ENCODE measurements around the gene MIGA2. TPM values are rescaled to one million over a fixed set of nuclear protein-coding genes. Genes with fewer than 3 reads are reported as not detected.

Gene MIGA2, protein sequence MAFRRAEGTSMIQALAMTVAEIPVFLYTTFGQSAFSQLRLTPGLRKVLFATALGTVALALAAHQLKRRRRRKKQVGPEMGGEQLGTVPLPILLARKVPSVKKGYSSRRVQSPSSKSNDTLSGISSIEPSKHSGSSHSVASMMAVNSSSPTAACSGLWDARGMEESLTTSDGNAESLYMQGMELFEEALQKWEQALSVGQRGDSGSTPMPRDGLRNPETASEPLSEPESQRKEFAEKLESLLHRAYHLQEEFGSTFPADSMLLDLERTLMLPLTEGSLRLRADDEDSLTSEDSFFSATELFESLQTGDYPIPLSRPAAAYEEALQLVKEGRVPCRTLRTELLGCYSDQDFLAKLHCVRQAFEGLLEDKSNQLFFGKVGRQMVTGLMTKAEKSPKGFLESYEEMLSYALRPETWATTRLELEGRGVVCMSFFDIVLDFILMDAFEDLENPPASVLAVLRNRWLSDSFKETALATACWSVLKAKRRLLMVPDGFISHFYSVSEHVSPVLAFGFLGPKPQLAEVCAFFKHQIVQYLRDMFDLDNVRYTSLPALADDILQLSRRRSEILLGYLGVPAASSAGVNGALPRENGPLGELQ
- total RNA-seq (2012; rRNA removed) (9.7 and 12.5 TPM in 2 replicates), polyA plus RNA-seq (2012; rRNA removed) (25.3 and 25.9 TPM in 2 replicates), Bru-seq, nascent RNA (percentile 49 among the genes with signal in this experiment), BruChase-seq, experiment 1, labeled RNA remaining after a 6-hour chase (percentile 68 among the genes with signal in this experiment), BruChase-seq, experiment 2, labeled RNA remaining after a 2-hour chase (percentile 58 among the genes with signal in this experiment)
- polyA plus RNA-seq (2012; cell fraction: cytosol; rRNA removed) = 22.2 and 23.0 TPM in 2 replicates
- 87.9 and 243 TPM in 2 replicates for polyA plus RNA-seq (2012; cell fraction: nucleus; rRNA removed; ENCODE audit: low replicate concordance)
- long read RNA-seq, partial matches to known transcripts = 24 of 49 reads
- long read RNA-seq, other reads (novel, unspliced or antisense) = 24 of 49 reads

DNA sequence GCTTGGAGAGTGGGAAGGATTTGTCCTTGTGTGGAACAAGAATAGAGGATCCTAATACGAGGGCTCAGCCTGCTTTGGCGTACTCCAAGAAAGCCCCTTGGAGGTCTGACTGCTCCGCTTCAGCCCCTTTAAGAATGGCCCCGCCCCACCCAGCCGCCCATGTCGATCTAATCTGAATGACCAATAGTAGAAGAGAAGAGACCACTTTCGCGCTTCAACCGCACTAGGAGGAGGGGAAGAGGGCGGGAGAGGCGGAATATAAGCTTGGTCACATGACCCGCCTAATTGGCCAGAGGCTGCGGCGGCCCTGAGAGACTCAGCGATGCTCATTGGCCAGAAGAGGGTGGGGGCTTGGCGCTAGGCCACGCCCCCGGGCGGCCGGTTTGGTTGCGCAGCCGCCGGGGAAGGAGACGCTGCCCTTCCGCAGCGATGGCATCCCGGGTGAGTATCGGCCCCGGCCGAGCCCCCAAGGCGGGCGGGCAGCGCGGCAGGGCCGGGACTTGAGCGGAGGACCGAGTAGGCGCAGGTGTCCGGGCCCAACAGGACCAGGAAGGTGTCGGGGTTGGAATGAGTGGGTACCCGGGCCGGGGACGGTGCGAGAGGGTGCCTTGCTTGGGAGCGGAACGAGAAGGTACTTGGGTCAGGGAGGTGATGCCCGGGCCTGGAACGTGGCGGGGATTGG is at the start of gene MIGA2:
MIGA2 (plus strand) TSS at position 386 of the 682 bp plus-strand sequence. CDS start 3,969 bp downstream, outside the sequence.
- peak within 1 kb of the TSS; percentile 54 for H2AK5ac ChIP-seq (ENCODE audit: low read depth, low read length)
- ChIA-PET CTCF (interaction anchor here (0.5 kb wide), 1 partner anchor 70 kb away, joined by 3 read pairs; no protein-coding TSS in a partner anchor), POLR2A (ENCODE audit: unreplicated experiment) (no interaction called here)
- H4K20me1 ChIP-seq (ENCODE audit: insufficient read depth, low read length) = peaks cover 13% of the 10 kb centered on the region
- H3K4me1 ChIP-seq (ENCODE audit: control insufficient read depth, insufficient read depth, low read length) = peaks cover 14% of the 10 kb centered on the region
- H3K27ac ChIP-seq (ENCODE audit: insufficient read depth, low read length) = peak within 1 kb of the TSS; percentile 80
- peaks cover 6% of the 10 kb centered on the region for H3K36me3 ChIP-seq (ENCODE audit: control insufficient read depth, insufficient read depth, low read length)
- intact Hi-C loops (cut with micrococcal nuclease) = no loop called here
- H3K56ac ChIP-seq (ENCODE audit: extremely low read depth, insufficient read depth, low read length) = peak within 1 kb of the TSS; percentile 49
- peaks cover 14 to 38% of the 10 kb centered on the region in 2 experiments; a peak in 3 of 4 replicates for H3K79me1 ChIP-seq (ENCODE audit: low read depth in 1 of 2, low read length in 2 of 2)
- H3K9ac ChIP-seq (ENCODE audit: low read depth, low read length) = peak within 1 kb of the TSS; percentile 94
- no TSS peak for BruUV-seq (replicated peaks)
- H3K4me2 ChIP-seq (ENCODE audit: low read depth, low read length) = peak within 1 kb of the TSS; percentile 96
- WGBS, 2 experiments (ENCODE audit: extremely low coverage in 2 of 2, insufficient read length in 1 of 2) = 0% methylated on average over 33 of the region's 49 CpGs; no CpG with 5 or more reads in 1 of the 2 experiments
- ATAC-seq (ENCODE audit: low read depth) (peak; percentile 98), DNase-seq (peak; percentile 98)
- H2BK5ac ChIP-seq (ENCODE audit: low read depth, low read length, poor library complexity, severe bottlenecking) = peak within 1 kb of the TSS; percentile 74
- no peaks in the 10 kb centered on the region for H3K27me3 ChIP-seq (ENCODE audit: control insufficient read depth, insufficient read depth, low read length)
- no peak within 1 kb of the TSS for H2BK20ac ChIP-seq (ENCODE audit: low read depth, low read length)
- H3K4me3 ChIP-seq (ENCODE audit: insufficient read depth, low read depth, low read length) = peak within 1 kb of the TSS; percentile 96
- peak within 1 kb of the TSS; percentile 74 for H2BK120ac ChIP-seq (ENCODE audit: low read depth, low read length)
- peak within 1 kb of the TSS; percentile 93 for H4K5ac ChIP-seq (ENCODE audit: low read depth, low read length)
- peak within 1 kb of the TSS; percentile 62 for H3K18ac ChIP-seq (ENCODE audit: low read depth, low read length)
- peak within 1 kb of the TSS; percentile 83 for H3K23ac ChIP-seq (ENCODE audit: low read depth, low read length)
- H3K14ac ChIP-seq (replicated peaks; ENCODE audit: low read depth, low read length) = peak within 1 kb of the TSS; percentile 91
- TF ChIP-seq MAZ (IDR thresholded peaks at IDR 0.05; ENCODE audit: borderline replicate concordance, low read depth, low read length) (peak; percentile 86; the same call in 1 of the 2 replicates), CEBPB (IDR thresholded peaks at IDR 0.05; ENCODE audit: low read depth, low read length) (peak; percentile 61), FOS (IDR thresholded peaks at IDR 0.05; ENCODE audit: low read depth, low read length) (no peak), MXI1 (IDR thresholded peaks at IDR 0.05; ENCODE audit: borderline replicate concordance, low read depth, low read length) (peak; percentile 59; the same call in 1 of the 2 replicates), POLR2A (IDR thresholded peaks at IDR 0.05; ENCODE audit: low read depth, low read length) (peak; percentile 90), MAFK (IDR thresholded peaks at IDR 0.05; ENCODE audit: low read depth, low read length) (no peak), BHLHE40 (IDR thresholded peaks at IDR 0.05; ENCODE audit: low read depth, low read length) (peak; percentile 91)
- TF ChIP-seq, protein P1, sequence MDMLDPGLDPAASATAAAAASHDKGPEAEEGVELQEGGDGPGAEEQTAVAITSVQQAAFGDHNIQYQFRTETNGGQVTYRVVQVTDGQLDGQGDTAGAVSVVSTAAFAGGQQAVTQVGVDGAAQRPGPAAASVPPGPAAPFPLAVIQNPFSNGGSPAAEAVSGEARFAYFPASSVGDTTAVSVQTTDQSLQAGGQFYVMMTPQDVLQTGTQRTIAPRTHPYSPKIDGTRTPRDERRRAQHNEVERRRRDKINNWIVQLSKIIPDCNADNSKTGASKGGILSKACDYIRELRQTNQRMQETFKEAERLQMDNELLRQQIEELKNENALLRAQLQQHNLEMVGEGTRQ (IDR thresholded peaks at IDR 0.05; ENCODE audit: low read depth, low read length) = peak; percentile 96
- H2AK9ac ChIP-seq (replicated peaks; ENCODE audit: low read depth, low read length, poor library complexity) = peak within 1 kb of the TSS; percentile 98
- peak within 1 kb of the TSS; percentile 59; the same call in 1 of the 3 replicates for H2BK15ac ChIP-seq (ENCODE audit: low read depth, low read length)
- no peaks in the 10 kb centered on the region for H3K9me3 ChIP-seq (ENCODE audit: control insufficient read depth, insufficient read depth, low read length)
- peak within 1 kb of the TSS; percentile 94 to 98 for H4K8ac ChIP-seq (ENCODE audit: low read depth in 2 of 2, low read length in 2 of 2)
- peak within 1 kb of the TSS; percentile 98 for H2AFZ ChIP-seq (replicated peaks; ENCODE audit: low read length, poor library complexity)
- peak within 1 kb of the TSS; percentile 83 for H3K4ac ChIP-seq (ENCODE audit: low read depth, low read length)
- dilution Hi-C loops (cut with HindIII; ENCODE audit: low sequenced_read_pairs, unreplicated experiment) = no loop called here
- H3K9me1 ChIP-seq (ENCODE audit: insufficient read depth, low read length) = 0 out of 2 replicates have a peak, but pooled peaks cover 10% of the 10 kb centered on the region
- in situ Hi-C loops (cut with MboI; ENCODE audit: low sequenced_read_pairs) = no loop called here
- peak within 1 kb of the TSS; percentile 82 for H4K91ac ChIP-seq (ENCODE audit: insufficient read depth, low read depth, low read length)

Data from IMR-90 (cell line).